ENCODE data around the gene EEPD1.

DNA sequence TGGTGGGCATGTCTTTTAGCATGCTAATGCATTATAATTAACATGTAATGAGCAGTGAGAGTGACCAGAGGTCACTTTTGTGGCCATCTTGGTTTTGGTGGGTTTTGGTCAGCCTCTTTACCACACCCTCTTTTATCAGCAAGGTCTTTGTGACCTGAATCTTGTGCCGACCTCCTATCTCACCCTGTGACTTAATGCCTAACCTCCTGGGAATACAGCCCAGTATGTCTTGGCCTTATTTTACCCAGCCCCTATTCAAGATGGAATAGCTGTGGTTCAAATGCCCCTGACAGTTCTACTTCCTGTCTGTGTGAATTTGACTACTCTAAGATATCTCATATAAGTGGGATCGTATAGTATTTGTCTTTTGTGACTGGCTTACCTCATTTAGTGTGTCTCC is 85.1 kb downstream of the EEPD1 start:
- TF ChIP-seq, protein P1, sequence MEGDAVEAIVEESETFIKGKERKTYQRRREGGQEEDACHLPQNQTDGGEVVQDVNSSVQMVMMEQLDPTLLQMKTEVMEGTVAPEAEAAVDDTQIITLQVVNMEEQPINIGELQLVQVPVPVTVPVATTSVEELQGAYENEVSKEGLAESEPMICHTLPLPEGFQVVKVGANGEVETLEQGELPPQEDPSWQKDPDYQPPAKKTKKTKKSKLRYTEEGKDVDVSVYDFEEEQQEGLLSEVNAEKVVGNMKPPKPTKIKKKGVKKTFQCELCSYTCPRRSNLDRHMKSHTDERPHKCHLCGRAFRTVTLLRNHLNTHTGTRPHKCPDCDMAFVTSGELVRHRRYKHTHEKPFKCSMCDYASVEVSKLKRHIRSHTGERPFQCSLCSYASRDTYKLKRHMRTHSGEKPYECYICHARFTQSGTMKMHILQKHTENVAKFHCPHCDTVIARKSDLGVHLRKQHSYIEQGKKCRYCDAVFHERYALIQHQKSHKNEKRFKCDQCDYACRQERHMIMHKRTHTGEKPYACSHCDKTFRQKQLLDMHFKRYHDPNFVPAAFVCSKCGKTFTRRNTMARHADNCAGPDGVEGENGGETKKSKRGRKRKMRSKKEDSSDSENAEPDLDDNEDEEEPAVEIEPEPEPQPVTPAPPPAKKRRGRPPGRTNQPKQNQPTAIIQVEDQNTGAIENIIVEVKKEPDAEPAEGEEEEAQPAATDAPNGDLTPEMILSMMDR (IDR thresholded peaks at IDR 0.05), result no peak
- TF ChIP-seq POLR2A (IDR thresholded peaks at IDR 0.05), result no peak

Measured in Peyer's patch (tissue), 4 donors.